Right lobe of liver (tissue), 6 donors: ENCODE data around the gene ID1. TPM values are rescaled to one million over a fixed set of nuclear protein-coding genes. Genes with fewer than 3 reads are reported as not detected.

Source experiments
- ATAC-seq, 4 donors: fragments of 200-7000 bp; cut with Tn5 transposase; one replicate each; pipeline ENCODE4 v1.9.1; 2020; ENCODE audit warnings: mild to moderate bottlenecking in 4 of 4, moderate library complexity in 4 of 4
- DNase-seq, 3 donors: peaks; one replicate each; pipeline ENCODE4 v3.0.0-alpha.2; 2020
- H3K27ac ChIP-seq, 3 donors: fragments of 200-600 bp; one replicate each; pipeline ENCODE4 v1.8.0; 2022
- H3K27me3 ChIP-seq, 2 donors: fragments of 200-600 bp; one replicate each; pipeline ENCODE4 v1.8.0; 2022
- H3K36me3 ChIP-seq, 4 donors: fragments of 200-600 bp; sonication (generic) in 1 of 4; one replicate each; pipeline versions ENCODE4 v1.5.1 to v1.8.0; 2017 to 2022; ENCODE audit warnings: control low read depth in 1 of 4
- H3K4me1 ChIP-seq, 4 donors: fragments of 200-600 bp; sonication (generic) in 1 of 4; one replicate each; pipeline versions ENCODE4 v1.5.1 to v1.8.0; 2017 to 2022; ENCODE audit warnings: control low read depth in 1 of 4
- H3K4me3 ChIP-seq, 3 donors: fragments of 200-600 bp; one replicate each; pipeline ENCODE4 v1.8.0; 2022
- H3K9me3 ChIP-seq, 4 donors: fragments of 200-600 bp; sonication (generic) in 1 of 4; one replicate each; pipeline versions ENCODE4 v1.5.1 to v1.8.0; 2017 to 2022; ENCODE audit warnings: control low read depth in 1 of 4
- POLR2A ChIP-seq: fragments of 450-650 bp; IDR thresholded peaks from one replicate; pipeline ENCODE4 v1.6.1; 2017; ENCODE audit warnings: antibody characterized with exemption, mild to moderate bottlenecking
- WGBS: methylation state at CpG from one replicate; pipeline ENCODE4 v1.1.6; 2018; ENCODE audit warnings: low coverage, low lambda C conversion rate; ENCODE audit not compliant: insufficient coverage; ENCODE audit errors: missing lambda C conversion rate; 5-methylcytosine and 5-hydroxymethylcytosine counted together
- intact Hi-C, 2 donors: fragments of 100-400 bp; cut with DNase I; formaldehyde crosslinking; loops; one replicate each; pipeline versions ENCODE4 v1.11.2 to v1.14.1; 2022
- long read RNA-seq: library from polyadenylated mRNA; unstranded; transcript quantifications from one replicate; pipeline ENCODE4 v2.0.0, GENCODE V29; 2019
- total RNA-seq, 6 experiments: library from RNA; depleted of rRNA in 2 of 6; stranded (reverse); fragments of >200 nt in 2 of 6; fragmentation: NEBNext Ultra II Directional in 3 of 6; extraction: Animal tissue kit (Norgen Biotek cat#: 25700) in 3 of 6; gene quantifications; one replicate each; pipeline versions ENCODE4 v1.1.0 to v1.2.4, GENCODE V29; 2016 to 2023
- TF ChIP-seq, protein P1 (sequence below), 4 donors: fragments of 200-600 bp in 3 of 4; fragments of 450-650 bp in 1 of 4; IDR thresholded peaks; one replicate each; pipeline versions ENCODE4 v1.5.1 to v1.8.0; 2016 to 2022; ENCODE audit warnings: antibody characterized with exemption in 4 of 4, mild to moderate bottlenecking in 2 of 4
- donor health status: DM: no; HTN: yes; CAD: no.
- donor health status: DM: no; HTN: no; CAD: no.
- donor health status: DM: no; HTN: no; CAD: no.
- donor health status: DM: no; HTN: yes; CAD: no.
- donor health status: DM: no; HTN: yes; CAD: no.

ID1 gene, protein sequence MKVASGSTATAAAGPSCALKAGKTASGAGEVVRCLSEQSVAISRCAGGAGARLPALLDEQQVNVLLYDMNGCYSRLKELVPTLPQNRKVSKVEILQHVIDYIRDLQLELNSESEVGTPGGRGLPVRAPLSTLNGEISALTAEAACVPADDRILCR
- 100 to 1,000 TPM in 2 of 6 experiments, 10 to 100 TPM in 4; 12.9 to 300 (median 35.0) TPM for total RNA-seq
- long read RNA-seq, partial matches to known transcripts: 0 of 3 reads
- long read RNA-seq, other reads (novel, unspliced or antisense): 0 of 3 reads

- Histone ChIP-seq H3K36me3 (no peaks in the 10 kb centered on the region), H3K4me3 (peak within 1 kb of the TSS; percentile 76 to 96 (median 82)), H3K27me3 (no peaks in the 10 kb centered on the region), H3K27ac (peak within 1 kb of the TSS; percentile 78 to 81 (median 79)), H3K9me3 (no peaks in the 10 kb centered on the region), H3K4me1 (peaks cover 0 to 56% (median 17%) of the 10 kb centered on the region in 4 donors)
- DNase-seq: peak; percentile 97 to 98 (median 97)
- 0% methylated on average over 33 of the region's 74 CpGs for WGBS
- peak; percentile 77 to 87 (median 82) for ATAC-seq
- TF ChIP-seq, protein P1, sequence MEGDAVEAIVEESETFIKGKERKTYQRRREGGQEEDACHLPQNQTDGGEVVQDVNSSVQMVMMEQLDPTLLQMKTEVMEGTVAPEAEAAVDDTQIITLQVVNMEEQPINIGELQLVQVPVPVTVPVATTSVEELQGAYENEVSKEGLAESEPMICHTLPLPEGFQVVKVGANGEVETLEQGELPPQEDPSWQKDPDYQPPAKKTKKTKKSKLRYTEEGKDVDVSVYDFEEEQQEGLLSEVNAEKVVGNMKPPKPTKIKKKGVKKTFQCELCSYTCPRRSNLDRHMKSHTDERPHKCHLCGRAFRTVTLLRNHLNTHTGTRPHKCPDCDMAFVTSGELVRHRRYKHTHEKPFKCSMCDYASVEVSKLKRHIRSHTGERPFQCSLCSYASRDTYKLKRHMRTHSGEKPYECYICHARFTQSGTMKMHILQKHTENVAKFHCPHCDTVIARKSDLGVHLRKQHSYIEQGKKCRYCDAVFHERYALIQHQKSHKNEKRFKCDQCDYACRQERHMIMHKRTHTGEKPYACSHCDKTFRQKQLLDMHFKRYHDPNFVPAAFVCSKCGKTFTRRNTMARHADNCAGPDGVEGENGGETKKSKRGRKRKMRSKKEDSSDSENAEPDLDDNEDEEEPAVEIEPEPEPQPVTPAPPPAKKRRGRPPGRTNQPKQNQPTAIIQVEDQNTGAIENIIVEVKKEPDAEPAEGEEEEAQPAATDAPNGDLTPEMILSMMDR (IDR thresholded peaks at IDR 0.05): no peak
- peak; percentile 99 for TF ChIP-seq POLR2A
- intact Hi-C loops: no loop called here
These were observed at the start of gene ID1 for GRCh38 chr20:31605031-31605901. Gene ID1 (plus strand): TSS chr20:31605289. CDS start chr20:31605388, 99 bp downstream.

- H3K36me3 ChIP-seq: peaks cover 0 to 44% (median 22%) of the 10 kb centered on the region in 4 donors
- intact Hi-C loops: loop anchor here in 1 of 2 donors (5.0 kb wide), 1 partner anchor 58 kb away; no protein-coding TSS in a partner anchor
- 100% methylated on average over 2 of the region's 2 CpGs for WGBS
These were observed 45.4 kb upstream of the ID1 start for GRCh38 chr20:31559704-31560093.

GRCh38 chr20:31560094-31560745 lies 44.9 kb upstream of the ID1 start:
- 17% methylated on average over 6 of the region's 6 CpGs for WGBS
- ATAC-seq: peak; percentile 50 to 77 (median 54)
- intact Hi-C loops: no loop called here

More at GRCh38 chr20:31559704-31560093, 45.4 kb upstream of the ID1 start:
- Histone ChIP-seq H3K27me3 (no peaks in the 10 kb centered on the region), H3K4me1 (peaks cover 0 to 10% (median 0%) of the 10 kb centered on the region in 4 donors), H3K4me3 (no peak overlapping the region), H3K9me3 (no peaks in the 10 kb centered on the region), H3K27ac (no peak overlapping the region)
- TF ChIP-seq, protein P1 (IDR thresholded peaks at IDR 0.05): no peak
- no peak for TF ChIP-seq POLR2A
- DNase-seq: no peak
- ATAC-seq: no peak

More at GRCh38 chr20:31560094-31560745, 44.9 kb upstream of the ID1 start:
- TF ChIP-seq, protein P1 (IDR thresholded peaks at IDR 0.05): peak; percentile 85 to 92 (median 85)
- no peak for TF ChIP-seq POLR2A
- Histone ChIP-seq H3K27me3 (no peaks in the 10 kb centered on the region), H3K4me3 (no peak overlapping the region), H3K27ac (no peak overlapping the region), H3K9me3 (no peaks in the 10 kb centered on the region), H3K36me3 (peaks cover 0 to 42% (median 19%) of the 10 kb centered on the region in 4 donors), H3K4me1 (peaks cover 0 to 10% (median 0%) of the 10 kb centered on the region in 4 donors)
- DNase-seq: peak; percentile 66 to 75 (median 68)
